A549 (cell line): ENCODE measurements around the gene DUSP23.

Experiments used
- CTCF ChIP-seq: fragments of >200 bp; sonication (Bioruptor Twin); formaldehyde crosslinking; IDR thresholded peaks from 3 replicates; pipeline ENCODE4 v1.5.1; 2016
- EP300 ChIP-seq, 2 experiments: fragments of >200 bp; sonication (Bioruptor Twin); formaldehyde crosslinking; IDR thresholded peaks; 2 replicates in 1 of 2; 3 replicates in 1 of 2; pipeline ENCODE4 v1.6.1; 2016 to 2017
- HMGXB4 ChIP-seq: fragments of 250-450 bp; sonication (Bioruptor Pico); IDR thresholded peaks from 2 replicates; pipeline ENCODE4 v1.5.0; 2021; ENCODE audit warnings: mild to moderate bottlenecking, moderate library complexity, borderline replicate concordance
- HOXA7 ChIP-seq: fragments of 250-450 bp; sonication (Bioruptor Pico); IDR thresholded peaks from 2 replicates; pipeline ENCODE4 v1.5.0; 2020; ENCODE audit warnings: mild to moderate bottlenecking, moderate library complexity
- HOXB13 ChIP-seq: fragments of 250-450 bp; sonication (Bioruptor Pico); IDR thresholded peaks from 2 replicates; pipeline ENCODE4 v1.5.0; 2020; ENCODE audit warnings: low read depth, mild to moderate bottlenecking, moderate library complexity
- KDM1A ChIP-seq: fragments of 200-600 bp; sonication (generic); IDR thresholded peaks from 2 replicates; pipeline ENCODE4 v1.6.1; 2016; ENCODE audit warnings: low read depth, mild to moderate bottlenecking
- KDM5A ChIP-seq: fragments of 200-600 bp; sonication (generic); IDR thresholded peaks from 2 replicates; pipeline ENCODE4 v1.6.1; 2016; ENCODE audit warnings: antibody characterized with exemption, mild to moderate bottlenecking
- MAX ChIP-seq: IDR thresholded peaks from 2 replicates; pipeline ENCODE4 v1.6.1; 2012
- POLR2A ChIP-seq: IDR thresholded peaks from 2 replicates; pipeline ENCODE4 v1.6.1; 2012; ENCODE audit warnings: mild to moderate bottlenecking, low read length
- POLR2AphosphoS2 ChIP-seq: conservative IDR thresholded peaks from 2 replicates; pipeline ENCODE4 v1.6.1; 2012; ENCODE audit warnings: low read length, improper control_type of control experiment, inconsistent platforms
- RCOR1 ChIP-seq: fragments of 150-350 bp; IDR thresholded peaks from 2 replicates; pipeline ENCODE4 v1.6.1; 2014; ENCODE audit warnings: antibody characterized with exemption, low read length, low read depth
- REST ChIP-seq: fragments of 200-600 bp; sonication (generic); IDR thresholded peaks from 2 replicates; pipeline ENCODE4 v1.6.1; 2016; ENCODE audit warnings: antibody characterized with exemption, mild to moderate bottlenecking, moderate library complexity
- ZFP36 ChIP-seq: fragments of 450-650 bp; IDR thresholded peaks from 2 replicates; pipeline ENCODE4 v1.6.1; 2014; ENCODE audit warnings: borderline replicate concordance; ENCODE audit not compliant: partially characterized antibody

- TF ChIP-seq CTCF (no peak), MAX (no peak), POLR2A (no peak), HOXB13 (CRISPR knock-in tag) (no peak), EP300 (IDR thresholded peaks at IDR 0.05) (no peak), REST (no peak), RCOR1 (no peak), KDM5A (no peak), KDM1A (no peak), ZFP36 (no peak), HMGXB4 (no peak), POLR2AphosphoS2 (no peak), HOXA7 (CRISPR knock-in tag) (no peak)
Measured at GRCh38 chr1:159799446-159799985, 18.8 kb downstream of the DUSP23 start.
